ENCODE results near the gene TOGARAM1. TPM values are rescaled to one million over a fixed set of nuclear protein-coding genes. Genes with fewer than 3 reads are reported as not detected.

Gene TOGARAM1
- total and polyA plus RNA-seq, 5 donors, result 7.1 to 26.0 (median 18.7) TPM

- intact Hi-C loops (cut with DNase I), result no loop called here
These were observed 158.1 kb downstream of the TOGARAM1 start for GRCh38 chr14:45120096-45120495.

GRCh38 chr14:45123271-45123670 is 161.3 kb downstream of the TOGARAM1 start:
- intact Hi-C loops (cut with DNase I), result no loop called here
- WGBS, result 84% methylated on average over 3 of the region's 3 CpGs
- H3K9me3 ChIP-seq (ENCODE audit: control insufficient read depth, low read length), result no peaks in the 10 kb centered on the region
- H3K27ac ChIP-seq (ENCODE audit: low read length), result no peak overlapping the region
- DNase-seq (no peak), ATAC-seq (peak in 1 of 2 donors; percentile 54)
- H3K27me3 ChIP-seq (ENCODE audit: control insufficient read depth, insufficient read depth), result no peaks in the 10 kb centered on the region
- H3K4me1 ChIP-seq (ENCODE audit: control insufficient read depth, insufficient read depth, low read length), result no peaks in the 10 kb centered on the region
- H3K4me3 ChIP-seq (ENCODE audit: low read length), result no peak overlapping the region

More at GRCh38 chr14:45120096-45120495, 158.1 kb downstream of the TOGARAM1 start:
- 67% methylated on average over 1 of the region's 1 CpG for WGBS
- Histone ChIP-seq H3K9me3 (ENCODE audit: control insufficient read depth, low read length) (no peaks in the 10 kb centered on the region), H3K27ac (ENCODE audit: low read length) (no peak overlapping the region), H3K4me1 (ENCODE audit: control insufficient read depth, insufficient read depth, low read length) (no peaks in the 10 kb centered on the region), H3K4me3 (ENCODE audit: low read length) (no peak overlapping the region), H3K27me3 (ENCODE audit: control insufficient read depth, insufficient read depth) (no peaks in the 10 kb centered on the region)
- no peak for DNase-seq
- ATAC-seq, result no peak

Other genes starting within 250 kb of the TOGARAM1 start
- gene KLHL28, start 243 bp upstream of the TOGARAM1 start, total RNA-seq, result 10 to 100 TPM in 3 of 4 donors, 1 to 10 TPM in 1; 9.4 to 13.0 (median 12.3) TPM
- gene KLHL28, start 243 bp upstream of the TOGARAM1 start, polyA plus RNA-seq, result 3.4 TPM
- 10 to 100 TPM; 13.4 to 20.7 (median 17.3) TPM for gene PRPF39, start 121.9 kb downstream of the TOGARAM1 start, total RNA-seq
- 10.5 TPM for gene PRPF39, start 121.9 kb downstream of the TOGARAM1 start, polyA plus RNA-seq
- 10 to 100 TPM; 81.4 to 91.9 (median 87.8) TPM for gene FKBP3, start 172.3 kb downstream of the TOGARAM1 start, total RNA-seq
- 189 TPM for gene FKBP3, start 172.3 kb downstream of the TOGARAM1 start, polyA plus RNA-seq
- 1 to 10 TPM; 2.9 to 4.1 (median 3.9) TPM for gene FANCM, start 173.7 kb downstream of the TOGARAM1 start, total RNA-seq
- gene FANCM, start 173.7 kb downstream of the TOGARAM1 start, polyA plus RNA-seq, result 1.9 TPM

Measured in right cardiac atrium (tissue), 5 donors.